HEK293 (cell line): ENCODE results near the gene ZNF512.

ENCODE experiments used
- GLI4 ChIP-seq: fragments of 450-650 bp; formaldehyde crosslinking; IDR thresholded peaks from 2 replicates; pipeline ENCODE4 v1.5.1; 2016; ENCODE audit warnings: missing biosample characterization, missing genetic modification characterization
- HOXD13 ChIP-seq: sonication (generic); formaldehyde crosslinking; IDR thresholded peaks from 2 replicates; pipeline ENCODE4 v1.8.0; 2022; ENCODE audit warnings: missing genetic modification reagents, borderline replicate concordance
- KLF10 ChIP-seq: fragments of 450-650 bp; IDR thresholded peaks from 2 replicates; pipeline ENCODE4 v1.5.1; 2018; ENCODE audit warnings: missing biosample characterization, mild to moderate bottlenecking, missing genetic modification characterization
- KLF7 ChIP-seq: fragments of 450-650 bp; formaldehyde crosslinking; IDR thresholded peaks from 2 replicates; pipeline ENCODE4 v1.5.1; 2016; ENCODE audit warnings: missing biosample characterization, missing genetic modification characterization, borderline replicate concordance
- OVOL3 ChIP-seq: fragments of 450-650 bp; formaldehyde crosslinking; IDR thresholded peaks from 2 replicates; pipeline ENCODE4 v1.5.1; 2016; ENCODE audit warnings: missing biosample characterization, missing genetic modification characterization
- TCF7L2 ChIP-seq: IDR thresholded peaks from 2 replicates; pipeline ENCODE4 v1.6.1; 2011; ENCODE audit warnings: low read depth, mild to moderate bottlenecking, inconsistent platforms, low read length, moderate library complexity, borderline replicate concordance
- ZBTB17 ChIP-seq: fragments of 450-650 bp; formaldehyde crosslinking; IDR thresholded peaks from 2 replicates; pipeline ENCODE4 v1.5.1; 2016; ENCODE audit warnings: missing biosample characterization, missing genetic modification characterization
- ZBTB21 ChIP-seq: fragments of 450-650 bp; formaldehyde crosslinking; IDR thresholded peaks from 2 replicates; pipeline ENCODE4 v1.5.1; 2017; ENCODE audit warnings: missing biosample characterization, missing genetic modification characterization
- ZBTB8A ChIP-seq: fragments of 450-650 bp; formaldehyde crosslinking; IDR thresholded peaks from 2 replicates; pipeline ENCODE4 v1.5.1; 2016; ENCODE audit warnings: missing biosample characterization, missing genetic modification characterization
- ZNF112 ChIP-seq: fragments of 450-650 bp; formaldehyde crosslinking; IDR thresholded peaks from 2 replicates; pipeline ENCODE4 v1.5.0; 2017; ENCODE audit warnings: missing biosample characterization, missing genetic modification characterization
- ZNF121 ChIP-seq: fragments of 450-650 bp; formaldehyde crosslinking; IDR thresholded peaks from 2 replicates; pipeline ENCODE4 v1.5.1; 2016; ENCODE audit warnings: missing biosample characterization, missing genetic modification characterization
- ZNF146 ChIP-seq: fragments of 450-650 bp; formaldehyde crosslinking; IDR thresholded peaks from 2 replicates; pipeline ENCODE4 v1.5.1; 2016; ENCODE audit warnings: missing biosample characterization, missing genetic modification characterization
- ZNF155 ChIP-seq: fragments of 450-650 bp; formaldehyde crosslinking; IDR thresholded peaks from 2 replicates; pipeline ENCODE4 v1.5.1; 2016; ENCODE audit warnings: missing biosample characterization, missing genetic modification characterization
- ZNF157 ChIP-seq: fragments of 450-650 bp; formaldehyde crosslinking; IDR thresholded peaks from 2 replicates; pipeline ENCODE4 v1.5.1; 2016; ENCODE audit warnings: missing biosample characterization, missing genetic modification characterization
- ZNF292 ChIP-seq: fragments of 450-650 bp; formaldehyde crosslinking; IDR thresholded peaks from 2 replicates; pipeline ENCODE4 v1.5.1; 2016; ENCODE audit warnings: low read depth, missing biosample characterization, missing genetic modification characterization, borderline replicate concordance
- ZNF324 ChIP-seq: fragments of 450-650 bp; formaldehyde crosslinking; IDR thresholded peaks from 2 replicates; pipeline ENCODE4 v1.5.1; 2016; ENCODE audit warnings: missing biosample characterization, missing genetic modification characterization
- ZNF404 ChIP-seq: fragments of 450-650 bp; formaldehyde crosslinking; IDR thresholded peaks from 2 replicates; pipeline ENCODE4 v1.5.1; 2017; ENCODE audit warnings: missing biosample characterization, missing genetic modification characterization
- ZNF48 ChIP-seq: fragments of 450-650 bp; formaldehyde crosslinking; IDR thresholded peaks from 2 replicates; pipeline ENCODE4 v1.5.1; 2016; ENCODE audit warnings: missing biosample characterization, missing genetic modification characterization
- ZNF521 ChIP-seq: fragments of 450-650 bp; formaldehyde crosslinking; IDR thresholded peaks from 2 replicates; pipeline ENCODE4 v1.5.1; 2017; ENCODE audit warnings: missing biosample characterization, mild to moderate bottlenecking, missing genetic modification characterization
- ZNF548 ChIP-seq: fragments of 450-650 bp; formaldehyde crosslinking; IDR thresholded peaks from 2 replicates; pipeline ENCODE4 v1.5.1; 2016; ENCODE audit warnings: missing biosample characterization, missing genetic modification characterization
- ZNF558 ChIP-seq: fragments of 450-650 bp; formaldehyde crosslinking; IDR thresholded peaks from 2 replicates; pipeline ENCODE4 v1.5.1; 2016; ENCODE audit warnings: missing biosample characterization, missing genetic modification characterization
- ZNF626 ChIP-seq: fragments of 450-650 bp; sonication (Bioruptor Pico); formaldehyde crosslinking; IDR thresholded peaks from 2 replicates; pipeline ENCODE4 v1.5.1; 2018; ENCODE audit warnings: missing biosample characterization, missing genetic modification characterization, inconsistent platforms
- ZNF660 ChIP-seq: fragments of 450-650 bp; IDR thresholded peaks from 2 replicates; pipeline ENCODE4 v1.5.1; 2018; ENCODE audit warnings: missing biosample characterization, mild to moderate bottlenecking, missing genetic modification characterization
- ZNF76 ChIP-seq: fragments of 450-650 bp; formaldehyde crosslinking; IDR thresholded peaks from 2 replicates; pipeline ENCODE4; 2016; ENCODE audit warnings: low read depth, missing biosample characterization, missing genetic modification characterization, borderline replicate concordance
- ZXDB ChIP-seq: fragments of 450-650 bp; formaldehyde crosslinking; IDR thresholded peaks from 2 replicates; pipeline ENCODE4 v1.5.1; 2016; ENCODE audit warnings: missing biosample characterization, missing genetic modification characterization
- TF ChIP-seq, protein P1 (sequence below): fragments of 450-650 bp; formaldehyde crosslinking; IDR thresholded peaks from 2 replicates; pipeline ENCODE4 v1.5.1; 2016; ENCODE audit warnings: missing biosample characterization, missing genetic modification characterization
- TF ChIP-seq, protein P2 (sequence below): fragments of 450-650 bp; IDR thresholded peaks from 2 replicates; pipeline ENCODE4 v1.5.1; 2018; ENCODE audit warnings: missing biosample characterization, mild to moderate bottlenecking, missing genetic modification characterization
- TF ChIP-seq, protein P3 (sequence below): fragments of 450-650 bp; formaldehyde crosslinking; IDR thresholded peaks from 2 replicates; pipeline ENCODE4 v1.5.1; 2017; ENCODE audit warnings: missing biosample characterization, missing genetic modification characterization
- TF ChIP-seq, protein P4 (sequence below): fragments of 450-650 bp; formaldehyde crosslinking; optimal IDR thresholded peaks from 2 replicates; pipeline ENCODE3; 2016; ENCODE audit warnings: missing biosample characterization, mild to moderate bottlenecking, missing genetic modification characterization
- TF ChIP-seq, protein P5 (sequence below): fragments of 450-650 bp; formaldehyde crosslinking; IDR thresholded peaks from 2 replicates; pipeline ENCODE4 v1.5.1; 2016; ENCODE audit warnings: missing biosample characterization, missing genetic modification characterization
- TF ChIP-seq, protein P6 (sequence below): fragments of 450-650 bp; formaldehyde crosslinking; IDR thresholded peaks from 2 replicates; pipeline ENCODE4 v1.5.1; 2016; ENCODE audit warnings: missing biosample characterization, missing genetic modification characterization

Gene ZNF512

DNA sequence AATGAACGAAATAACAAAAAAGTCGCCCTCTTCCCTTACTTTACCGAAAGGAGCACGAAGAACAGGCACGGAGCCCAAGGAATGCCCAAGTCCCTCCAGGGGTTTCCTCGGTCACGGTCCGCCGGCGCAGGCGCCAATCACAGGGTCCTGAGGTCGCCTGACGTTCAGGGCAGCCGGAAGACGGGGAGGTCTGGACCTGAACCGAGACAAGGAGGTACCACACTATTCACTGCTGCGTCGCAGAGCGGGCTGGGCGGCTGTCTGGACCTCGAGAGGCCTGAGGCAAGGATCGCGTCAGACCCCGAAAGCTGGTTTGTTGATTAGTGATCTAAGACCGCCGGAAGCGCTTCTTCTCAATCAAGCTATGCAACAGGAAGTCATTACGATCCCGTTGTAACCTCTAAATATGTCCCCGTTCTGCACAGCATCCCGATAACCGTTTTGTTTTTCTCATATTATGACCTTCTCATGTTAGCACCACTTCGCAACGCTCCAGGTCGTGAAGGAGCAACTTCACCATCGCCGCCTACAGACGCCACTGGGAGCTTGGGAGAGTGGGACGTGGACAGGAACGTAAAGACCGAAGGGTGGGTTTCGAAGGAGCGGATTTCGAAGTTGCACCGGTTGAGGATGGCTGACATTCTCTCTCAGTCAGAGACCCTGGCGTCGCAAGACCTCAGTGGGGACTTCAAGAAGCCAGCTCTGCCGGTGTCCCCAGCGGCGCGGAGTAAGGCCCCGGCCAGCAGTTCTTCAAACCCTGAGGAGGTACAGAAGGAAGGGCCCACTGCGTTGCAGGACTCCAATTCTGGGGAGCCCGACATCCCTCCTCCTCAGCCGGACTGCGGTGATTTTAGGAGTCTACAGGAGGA, 80.7 kb downstream of the ZNF512 start, which contains the start of the genes SLC4A1AP and SUPT7L (continued):
- TF ChIP-seq GLI4 (tag by site-specific recombination) (peak; percentile 91), ZNF292 (no peak), ZNF324 (peak; percentile 98), ZNF521 (tag by site-specific recombination) (no peak), ZNF404 (no peak), TCF7L2 (no peak), HOXD13 (CRISPR knock-in tag) (peak; percentile 71; the same call in 1 of the 2 replicates), ZNF121 (tag by site-specific recombination) (no peak), ZNF155 (tag by site-specific recombination) (no peak), ZBTB21 (tag by site-specific recombination) (peak; percentile 87), ZNF626 (no peak), ZNF76 (tag by site-specific recombination) (peak; percentile 88), ZNF48 (tag by site-specific recombination) (no peak), OVOL3 (tag by site-specific recombination) (peak; percentile 74; the same call in 1 of the 2 replicates), ZNF660 (tag by site-specific recombination) (peak; percentile 97), ZNF157 (no peak), ZNF112 (no peak), ZNF548 (no peak), KLF7 (tag by site-specific recombination) (peak; percentile 86), KLF10 (peak; percentile 70), ZXDB (tag by site-specific recombination) (peak; percentile 96), ZNF146 (tag by site-specific recombination) (peak; percentile 32; the same call in 1 of the 2 replicates), ZBTB8A (0 out of 2 replicates have a peak, but pooled peaks have one; percentile 27), ZBTB17 (peak; percentile 99), ZNF558 (peak; percentile 66; the same call in 1 of the 2 replicates)
- TF ChIP-seq, protein P1, sequence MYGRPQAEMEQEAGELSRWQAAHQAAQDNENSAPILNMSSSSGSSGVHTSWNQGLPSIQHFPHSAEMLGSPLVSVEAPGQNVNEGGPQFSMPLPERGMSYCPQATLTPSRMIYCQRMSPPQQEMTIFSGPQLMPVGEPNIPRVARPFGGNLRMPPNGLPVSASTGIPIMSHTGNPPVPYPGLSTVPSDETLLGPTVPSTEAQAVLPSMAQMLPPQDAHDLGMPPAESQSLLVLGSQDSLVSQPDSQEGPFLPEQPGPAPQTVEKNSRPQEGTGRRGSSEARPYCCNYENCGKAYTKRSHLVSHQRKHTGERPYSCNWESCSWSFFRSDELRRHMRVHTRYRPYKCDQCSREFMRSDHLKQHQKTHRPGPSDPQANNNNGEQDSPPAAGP (tag by site-specific recombination) = peak; percentile 99
- TF ChIP-seq, protein P2, sequence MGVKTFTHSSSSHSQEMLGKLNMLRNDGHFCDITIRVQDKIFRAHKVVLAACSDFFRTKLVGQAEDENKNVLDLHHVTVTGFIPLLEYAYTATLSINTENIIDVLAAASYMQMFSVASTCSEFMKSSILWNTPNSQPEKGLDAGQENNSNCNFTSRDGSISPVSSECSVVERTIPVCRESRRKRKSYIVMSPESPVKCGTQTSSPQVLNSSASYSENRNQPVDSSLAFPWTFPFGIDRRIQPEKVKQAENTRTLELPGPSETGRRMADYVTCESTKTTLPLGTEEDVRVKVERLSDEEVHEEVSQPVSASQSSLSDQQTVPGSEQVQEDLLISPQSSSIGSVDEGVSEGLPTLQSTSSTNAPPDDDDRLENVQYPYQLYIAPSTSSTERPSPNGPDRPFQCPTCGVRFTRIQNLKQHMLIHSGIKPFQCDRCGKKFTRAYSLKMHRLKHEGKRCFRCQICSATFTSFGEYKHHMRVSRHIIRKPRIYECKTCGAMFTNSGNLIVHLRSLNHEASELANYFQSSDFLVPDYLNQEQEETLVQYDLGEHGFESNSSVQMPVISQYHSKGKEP (tag by site-specific recombination) = no peak
- TF ChIP-seq, protein P3, sequence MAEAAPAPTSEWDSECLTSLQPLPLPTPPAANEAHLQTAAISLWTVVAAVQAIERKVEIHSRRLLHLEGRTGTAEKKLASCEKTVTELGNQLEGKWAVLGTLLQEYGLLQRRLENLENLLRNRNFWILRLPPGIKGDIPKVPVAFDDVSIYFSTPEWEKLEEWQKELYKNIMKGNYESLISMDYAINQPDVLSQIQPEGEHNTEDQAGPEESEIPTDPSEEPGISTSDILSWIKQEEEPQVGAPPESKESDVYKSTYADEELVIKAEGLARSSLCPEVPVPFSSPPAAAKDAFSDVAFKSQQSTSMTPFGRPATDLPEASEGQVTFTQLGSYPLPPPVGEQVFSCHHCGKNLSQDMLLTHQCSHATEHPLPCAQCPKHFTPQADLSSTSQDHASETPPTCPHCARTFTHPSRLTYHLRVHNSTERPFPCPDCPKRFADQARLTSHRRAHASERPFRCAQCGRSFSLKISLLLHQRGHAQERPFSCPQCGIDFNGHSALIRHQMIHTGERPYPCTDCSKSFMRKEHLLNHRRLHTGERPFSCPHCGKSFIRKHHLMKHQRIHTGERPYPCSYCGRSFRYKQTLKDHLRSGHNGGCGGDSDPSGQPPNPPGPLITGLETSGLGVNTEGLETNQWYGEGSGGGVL (tag by site-specific recombination) = no peak
- TF ChIP-seq, protein P4, sequence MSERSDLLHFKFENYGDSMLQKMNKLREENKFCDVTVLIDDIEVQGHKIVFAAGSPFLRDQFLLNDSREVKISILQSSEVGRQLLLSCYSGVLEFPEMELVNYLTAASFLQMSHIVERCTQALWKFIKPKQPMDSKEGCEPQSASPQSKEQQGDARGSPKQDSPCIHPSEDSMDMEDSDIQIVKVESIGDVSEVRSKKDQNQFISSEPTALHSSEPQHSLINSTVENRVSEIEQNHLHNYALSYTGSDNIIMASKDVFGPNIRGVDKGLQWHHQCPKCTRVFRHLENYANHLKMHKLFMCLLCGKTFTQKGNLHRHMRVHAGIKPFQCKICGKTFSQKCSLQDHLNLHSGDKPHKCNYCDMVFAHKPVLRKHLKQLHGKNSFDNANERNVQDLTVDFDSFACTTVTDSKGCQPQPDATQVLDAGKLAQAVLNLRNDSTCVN (tag by site-specific recombination) = peak; percentile 34
- TF ChIP-seq, protein P5, sequence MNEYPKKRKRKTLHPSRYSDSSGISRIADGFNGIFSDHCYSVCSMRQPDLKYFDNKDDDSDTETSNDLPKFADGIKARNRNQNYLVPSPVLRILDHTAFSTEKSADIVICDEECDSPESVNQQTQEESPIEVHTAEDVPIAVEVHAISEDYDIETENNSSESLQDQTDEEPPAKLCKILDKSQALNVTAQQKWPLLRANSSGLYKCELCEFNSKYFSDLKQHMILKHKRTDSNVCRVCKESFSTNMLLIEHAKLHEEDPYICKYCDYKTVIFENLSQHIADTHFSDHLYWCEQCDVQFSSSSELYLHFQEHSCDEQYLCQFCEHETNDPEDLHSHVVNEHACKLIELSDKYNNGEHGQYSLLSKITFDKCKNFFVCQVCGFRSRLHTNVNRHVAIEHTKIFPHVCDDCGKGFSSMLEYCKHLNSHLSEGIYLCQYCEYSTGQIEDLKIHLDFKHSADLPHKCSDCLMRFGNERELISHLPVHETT (tag by site-specific recombination) = peak; percentile 99
- TF ChIP-seq, protein P6, sequence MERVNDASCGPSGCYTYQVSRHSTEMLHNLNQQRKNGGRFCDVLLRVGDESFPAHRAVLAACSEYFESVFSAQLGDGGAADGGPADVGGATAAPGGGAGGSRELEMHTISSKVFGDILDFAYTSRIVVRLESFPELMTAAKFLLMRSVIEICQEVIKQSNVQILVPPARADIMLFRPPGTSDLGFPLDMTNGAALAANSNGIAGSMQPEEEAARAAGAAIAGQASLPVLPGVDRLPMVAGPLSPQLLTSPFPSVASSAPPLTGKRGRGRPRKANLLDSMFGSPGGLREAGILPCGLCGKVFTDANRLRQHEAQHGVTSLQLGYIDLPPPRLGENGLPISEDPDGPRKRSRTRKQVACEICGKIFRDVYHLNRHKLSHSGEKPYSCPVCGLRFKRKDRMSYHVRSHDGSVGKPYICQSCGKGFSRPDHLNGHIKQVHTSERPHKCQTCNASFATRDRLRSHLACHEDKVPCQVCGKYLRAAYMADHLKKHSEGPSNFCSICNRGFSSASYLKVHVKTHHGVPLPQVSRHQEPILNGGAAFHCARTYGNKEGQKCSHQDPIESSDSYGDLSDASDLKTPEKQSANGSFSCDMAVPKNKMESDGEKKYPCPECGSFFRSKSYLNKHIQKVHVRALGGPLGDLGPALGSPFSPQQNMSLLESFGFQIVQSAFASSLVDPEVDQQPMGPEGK (tag by site-specific recombination) = peak; percentile 23; the same call in 1 of the 2 replicates
